ENCODE results near the gene PLD6.

DNA sequence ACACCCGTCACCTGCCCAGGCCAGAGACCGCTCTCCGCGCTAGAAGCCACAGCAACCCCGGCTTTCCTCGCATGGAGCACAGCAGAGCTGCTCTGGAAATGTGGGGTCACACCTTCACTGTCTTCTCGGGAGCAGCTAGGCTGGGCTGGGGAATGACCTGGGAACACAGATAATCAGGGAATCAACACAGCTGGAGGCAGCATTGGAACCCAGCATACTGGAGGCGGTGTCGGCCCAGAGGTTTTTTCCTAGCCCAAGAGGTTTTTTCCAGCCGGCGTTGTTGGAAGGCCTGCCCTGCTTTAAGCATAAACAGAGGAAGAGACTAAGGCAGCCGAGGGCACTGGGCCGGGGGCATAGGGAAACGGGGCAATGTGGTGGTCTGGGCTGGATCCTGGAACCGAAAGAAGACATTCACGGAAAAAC, 791 bp upstream of the PLD6 start:
- TF ChIP-seq, protein P1, sequence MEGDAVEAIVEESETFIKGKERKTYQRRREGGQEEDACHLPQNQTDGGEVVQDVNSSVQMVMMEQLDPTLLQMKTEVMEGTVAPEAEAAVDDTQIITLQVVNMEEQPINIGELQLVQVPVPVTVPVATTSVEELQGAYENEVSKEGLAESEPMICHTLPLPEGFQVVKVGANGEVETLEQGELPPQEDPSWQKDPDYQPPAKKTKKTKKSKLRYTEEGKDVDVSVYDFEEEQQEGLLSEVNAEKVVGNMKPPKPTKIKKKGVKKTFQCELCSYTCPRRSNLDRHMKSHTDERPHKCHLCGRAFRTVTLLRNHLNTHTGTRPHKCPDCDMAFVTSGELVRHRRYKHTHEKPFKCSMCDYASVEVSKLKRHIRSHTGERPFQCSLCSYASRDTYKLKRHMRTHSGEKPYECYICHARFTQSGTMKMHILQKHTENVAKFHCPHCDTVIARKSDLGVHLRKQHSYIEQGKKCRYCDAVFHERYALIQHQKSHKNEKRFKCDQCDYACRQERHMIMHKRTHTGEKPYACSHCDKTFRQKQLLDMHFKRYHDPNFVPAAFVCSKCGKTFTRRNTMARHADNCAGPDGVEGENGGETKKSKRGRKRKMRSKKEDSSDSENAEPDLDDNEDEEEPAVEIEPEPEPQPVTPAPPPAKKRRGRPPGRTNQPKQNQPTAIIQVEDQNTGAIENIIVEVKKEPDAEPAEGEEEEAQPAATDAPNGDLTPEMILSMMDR (IDR thresholded peaks at IDR 0.05): no peak
- TF ChIP-seq, protein P2, sequence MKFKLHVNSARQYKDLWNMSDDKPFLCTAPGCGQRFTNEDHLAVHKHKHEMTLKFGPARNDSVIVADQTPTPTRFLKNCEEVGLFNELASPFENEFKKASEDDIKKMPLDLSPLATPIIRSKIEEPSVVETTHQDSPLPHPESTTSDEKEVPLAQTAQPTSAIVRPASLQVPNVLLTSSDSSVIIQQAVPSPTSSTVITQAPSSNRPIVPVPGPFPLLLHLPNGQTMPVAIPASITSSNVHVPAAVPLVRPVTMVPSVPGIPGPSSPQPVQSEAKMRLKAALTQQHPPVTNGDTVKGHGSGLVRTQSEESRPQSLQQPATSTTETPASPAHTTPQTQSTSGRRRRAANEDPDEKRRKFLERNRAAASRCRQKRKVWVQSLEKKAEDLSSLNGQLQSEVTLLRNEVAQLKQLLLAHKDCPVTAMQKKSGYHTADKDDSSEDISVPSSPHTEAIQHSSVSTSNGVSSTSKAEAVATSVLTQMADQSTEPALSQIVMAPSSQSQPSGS (CRISPR knock-in tag; IDR thresholded peaks at IDR 0.05; ENCODE audit: borderline replicate concordance, low read depth): no peak
- TF ChIP-seq TEAD1 (CRISPR knock-in tag; IDR thresholded peaks at IDR 0.05) (no peak), RORB (CRISPR knock-in tag; IDR thresholded peaks at IDR 0.05) (no peak), CREM (CRISPR knock-in tag; IDR thresholded peaks at IDR 0.05) (no peak)
- TF ChIP-seq, protein P3, sequence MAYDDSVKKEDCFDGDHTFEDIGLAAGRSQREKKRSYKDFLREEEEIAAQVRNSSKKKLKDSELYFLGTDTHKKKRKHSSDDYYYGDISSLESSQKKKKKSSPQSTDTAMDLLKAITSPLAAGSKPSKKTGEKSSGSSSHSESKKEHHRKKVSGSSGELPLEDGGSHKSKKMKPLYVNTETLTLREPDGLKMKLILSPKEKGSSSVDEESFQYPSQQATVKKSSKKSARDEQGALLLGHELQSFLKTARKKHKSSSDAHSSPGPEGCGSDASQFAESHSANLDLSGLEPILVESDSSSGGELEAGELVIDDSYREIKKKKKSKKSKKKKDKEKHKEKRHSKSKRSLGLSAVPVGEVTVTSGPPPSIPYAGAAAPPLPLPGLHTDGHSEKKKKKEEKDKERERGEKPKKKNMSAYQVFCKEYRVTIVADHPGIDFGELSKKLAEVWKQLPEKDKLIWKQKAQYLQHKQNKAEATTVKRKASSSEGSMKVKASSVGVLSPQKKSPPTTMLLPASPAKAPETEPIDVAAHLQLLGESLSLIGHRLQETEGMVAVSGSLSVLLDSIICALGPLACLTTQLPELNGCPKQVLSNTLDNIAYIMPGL (CRISPR knock-in tag; IDR thresholded peaks at IDR 0.05): no peak
- TF ChIP-seq, protein P4, sequence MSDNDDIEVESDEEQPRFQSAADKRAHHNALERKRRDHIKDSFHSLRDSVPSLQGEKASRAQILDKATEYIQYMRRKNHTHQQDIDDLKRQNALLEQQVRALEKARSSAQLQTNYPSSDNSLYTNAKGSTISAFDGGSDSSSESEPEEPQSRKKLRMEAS (CRISPR knock-in tag; IDR thresholded peaks at IDR 0.05): no peak

Data from WTC11 (cell line).